G401 (cell line): ENCODE data around the gene NCAPD3. TPM values are rescaled to one million over a fixed set of nuclear protein-coding genes. Genes with fewer than 3 reads are reported as not detected.
"Not testable (repeated sequence)": the region's sequence is repeated elsewhere in the genome, so short reads cannot be mapped to it uniquely, and the experiment has no call there.

Experiments
- DNase-seq: peaks from one replicate; pipeline ENCODE4 v3.0.0-alpha.2; 2015; ENCODE audit warnings: low spot score
- in situ Hi-C: cut with HindIII; loops from 2 replicates; pipeline ENCODE4 v1.10.0; 2016; ENCODE audit warnings: low sequenced_read_pairs, mixed read lengths
- total RNA-seq: library from RNA; depleted of rRNA; stranded (reverse); fragments of >200 nt; shearing (Covaris generic); gene quantifications from 2 replicates; pipeline ENCODE4 v1.2.3, GENCODE V29; 2014; rRNA removed

NCAPD3 gene
- total RNA-seq, 1 experiment from 2014 or later, result 49.5 TPM

DNA sequence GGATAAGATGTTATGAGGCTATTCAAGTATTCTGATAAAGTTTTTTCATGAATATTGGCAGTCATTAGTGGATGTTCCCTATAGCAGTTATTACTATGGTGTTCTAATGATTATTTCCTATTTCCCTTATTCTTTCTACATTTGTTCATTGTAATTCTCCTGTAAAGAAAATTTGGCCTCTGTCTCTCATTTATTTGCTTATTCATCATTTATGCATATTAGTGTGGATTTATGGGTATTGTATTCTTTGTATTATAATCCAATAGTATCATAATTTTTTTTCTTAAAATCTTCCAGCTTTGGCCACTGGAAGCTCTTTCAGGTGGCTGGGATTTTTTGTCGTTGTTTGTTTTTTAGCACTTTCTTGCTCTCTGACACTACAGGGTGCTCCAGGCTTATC lies 107.6 kb downstream of the NCAPD3 start:
- in situ Hi-C loops, result no loop called here
- no peak for DNase-seq

DNA sequence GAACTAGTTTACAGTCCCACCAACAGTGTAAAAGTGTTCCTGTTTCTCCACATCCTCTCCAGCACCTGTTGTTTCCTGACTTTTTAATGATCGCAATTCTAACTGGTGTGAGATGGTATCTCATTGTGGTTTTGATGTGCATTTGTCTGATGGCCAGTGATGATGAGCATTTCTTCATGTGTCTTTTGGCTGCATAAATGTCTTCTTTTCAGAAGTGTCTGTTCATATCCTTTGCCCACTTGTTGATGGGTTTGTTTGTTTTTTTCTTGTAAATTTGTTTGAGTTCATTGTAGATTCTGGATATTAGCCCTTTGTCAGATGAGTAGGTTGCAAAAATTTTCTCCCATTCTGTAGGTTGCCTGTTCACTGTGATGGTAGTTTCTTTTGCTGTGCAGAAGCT lies 110.0 kb downstream of the NCAPD3 start:
- DNase-seq, in situ Hi-C loops: not testable (repeated sequence)

DNA sequence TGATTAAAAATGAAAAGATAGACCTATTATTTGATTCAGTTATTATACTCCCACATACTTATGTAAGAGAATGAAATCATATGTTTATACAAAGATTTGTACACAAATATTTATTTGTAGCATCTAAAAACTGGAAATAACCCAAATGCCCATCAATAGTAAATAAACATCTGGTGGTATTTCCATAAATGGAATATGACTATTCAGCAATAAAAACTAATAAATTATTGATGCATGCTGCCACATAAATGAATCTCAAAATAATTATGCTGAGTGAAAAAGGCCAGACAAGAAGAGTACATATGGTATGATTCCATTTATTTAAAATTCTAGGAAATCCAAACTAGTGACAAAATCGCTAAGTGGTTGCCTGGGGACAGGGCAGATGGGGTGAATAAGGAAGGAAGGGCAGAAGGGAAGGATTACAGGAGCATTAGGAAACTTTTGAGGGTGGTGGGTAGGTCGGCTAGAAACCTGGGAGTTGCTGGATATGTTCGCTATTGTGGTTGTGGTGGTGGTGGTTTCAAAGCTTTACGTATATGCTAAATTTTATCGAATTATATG lies 113.4 kb downstream of the NCAPD3 start:
- no peak for DNase-seq
- in situ Hi-C loops, result no loop called here

Other genes with a start within 250 kb of the NCAPD3 start
- 35.9 and 41.8 TPM in 2 replicates for gene JAM3, start 154.9 kb downstream of the NCAPD3 start, total RNA-seq
- gene VPS26B, start 704 bp upstream of the NCAPD3 start, total RNA-seq, result 46.1 and 56.2 TPM in 2 replicates
- gene THYN1, start 29.4 kb upstream of the NCAPD3 start, total RNA-seq, result 111 and 116 TPM in 2 replicates
- 54.8 and 58.8 TPM in 2 replicates for gene ACAD8, start 29.6 kb upstream of the NCAPD3 start, total RNA-seq
- gene GLB1L3, start 52.4 kb upstream of the NCAPD3 start, total RNA-seq, result not detected in 2 replicates
- 9.8 and 13.0 TPM in 2 replicates for gene GLB1L2, start 108.0 kb upstream of the NCAPD3 start, total RNA-seq
- not detected in 2 replicates for gene B3GAT1, start 188.3 kb upstream of the NCAPD3 start, total RNA-seq